GM06990 (cell line): ENCODE measurements around the gene MIEF2.

Experiments
- DNase-seq: peaks from one replicate; pipeline ENCODE4 v3.0.0-alpha.2; 2011; ENCODE audit not compliant: insufficient read length; ENCODE audit errors: extremely low read depth
- H3K27me3 ChIP-seq: replicated peaks from 2 replicates; pipeline ENCODE4 v1.6.0; 2011; ENCODE audit warnings: low read length; ENCODE audit not compliant: control insufficient read depth, insufficient read depth
- H3K36me3 ChIP-seq: 2 replicates; pipeline ENCODE4 v1.5.1; 2011; ENCODE audit warnings: low read length; ENCODE audit not compliant: control insufficient read depth, insufficient read depth
- H3K4me3 ChIP-seq: replicated peaks from 2 replicates; pipeline ENCODE4 v1.5.1; 2011; ENCODE audit warnings: low read depth, mild to moderate bottlenecking, control low read depth, low read length
- CTCF ChIP-seq: IDR thresholded peaks from 2 replicates; pipeline ENCODE4 v1.5.1; 2011; ENCODE audit warnings: low read length, control low read depth, mild to moderate bottlenecking, inconsistent platforms; ENCODE audit not compliant: insufficient read depth, poor library complexity, severe bottlenecking

Gene MIEF2

GRCh38 chr17:18246880-18247612 lies 13.4 kb upstream of the MIEF2 start:
- Histone ChIP-seq H3K27me3 (no peaks in the 10 kb centered on the region), H3K4me3 (no peak overlapping the region), H3K36me3 (peaks cover 43% of the 10 kb centered on the region)
- peak; percentile 51 for DNase-seq
- no peak for TF ChIP-seq CTCF

- no peak for DNase-seq
- Histone ChIP-seq H3K4me3 (no peak overlapping the region), H3K36me3 (peaks cover 48% of the 10 kb centered on the region), H3K27me3 (no peaks in the 10 kb centered on the region)
- no peak for TF ChIP-seq CTCF
Observed at GRCh38 chr17:18247613-18248001, 12.9 kb upstream of the MIEF2 start.

- no peak for DNase-seq
- peak; percentile 69 for TF ChIP-seq CTCF
- no peak overlapping the region for H3K4me3 ChIP-seq
- H3K36me3 ChIP-seq: peaks cover 51% of the 10 kb centered on the region
- H3K27me3 ChIP-seq: no peaks in the 10 kb centered on the region
Observed at GRCh38 chr17:18248300-18248731, 12.1 kb upstream of the MIEF2 start.

- DNase-seq: no peak
- H3K27me3 ChIP-seq: no peaks in the 10 kb centered on the region
- H3K4me3 ChIP-seq: no peak overlapping the region
- H3K36me3 ChIP-seq: peaks cover 52% of the 10 kb centered on the region
- no peak for TF ChIP-seq CTCF
Observed at GRCh38 chr17:18248811-18249210, 11.7 kb upstream of the MIEF2 start.

- Histone ChIP-seq H3K27me3 (no peaks in the 10 kb centered on the region), H3K36me3 (peaks cover 51% of the 10 kb centered on the region), H3K4me3 (no peak overlapping the region)
- TF ChIP-seq CTCF: no peak
- DNase-seq: no peak
Observed at GRCh38 chr17:18250259-18250658, 10.2 kb upstream of the MIEF2 start.
